ENCODE data around the gene APC. TPM values are rescaled to one million over a fixed set of nuclear protein-coding genes. Genes with fewer than 3 reads are reported as not detected.

Gene APC
- total and polyA plus RNA-seq, 2 of the 8 experiments (the other 6 are each of a cell fraction or from before 2014, with no cell fraction given): 6.8 to 41.9 TPM

DNA sequence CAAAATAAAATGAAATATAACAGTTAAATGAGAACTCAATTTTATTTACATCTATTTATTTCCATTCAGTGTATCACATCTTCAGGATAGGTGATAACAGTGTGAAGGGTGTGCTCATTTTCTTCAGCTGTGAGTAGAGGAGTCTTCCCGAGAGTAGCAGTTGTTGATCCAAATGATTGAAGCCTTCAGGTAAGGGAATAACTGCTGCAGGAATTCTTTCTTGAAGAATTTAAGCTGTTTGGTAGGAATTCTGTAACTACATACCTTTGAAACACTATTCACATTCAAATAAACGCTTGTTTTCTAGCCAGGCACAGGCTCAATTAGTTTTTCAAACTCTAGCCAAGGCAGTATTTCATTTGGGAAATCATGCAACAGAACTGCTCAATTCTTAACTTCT lies 138.7 kb downstream of the APC start:
- Histone ChIP-seq H2BK12ac (ENCODE audit: low read depth, low read length) (no peak overlapping the region), H3K27me3 (replicated peaks in 1 of 4; ENCODE audit: control insufficient read depth in 3 of 4, extremely low read depth in 1 of 4, insufficient read depth in 3 of 4, low read length in 3 of 4) (peaks cover 0 to 1% (median 0%) of the 10 kb centered on the region in 4 experiments; a peak in 1 of 7 replicates), H3K4me1 (replicated peaks in 1 of 4; ENCODE audit: control insufficient read depth in 3 of 4, insufficient read depth in 4 of 4, low read length in 3 of 4) (peaks cover 0 to 4% (median 0%) of the 10 kb centered on the region in 4 experiments; a peak in 1 of 7 replicates), H3K14ac (ENCODE audit: insufficient read length) (no peak overlapping the region), H2BK15ac (ENCODE audit: low read length) (no peak overlapping the region), H3K56ac (replicated peaks; ENCODE audit: insufficient read length, low read depth, low read length) (no peak overlapping the region), H2BK20ac (ENCODE audit: low read length) (no peak overlapping the region), H3K23me2 (ENCODE audit: low read depth, low read length) (no peaks in the 10 kb centered on the region), H3K4me3 (ENCODE audit: extremely low read depth in 1 of 4, insufficient read depth in 2 of 4, low read depth in 3 of 4, low read length in 4 of 4) (peak overlapping the region in 1 of 4 experiments; percentile 5; a peak in 2 of 8 replicates), H3K4ac (replicated peaks; ENCODE audit: insufficient read length, low read depth, low read length) (no peak overlapping the region), H3K9me3 (ENCODE audit: insufficient read depth in 2 of 2, low read depth in 1 of 2, low read length in 1 of 2) (no peaks in the 10 kb centered on the region), H3K9ac (replicated peaks in 1 of 4; ENCODE audit: extremely low read depth in 1 of 4, low read depth in 3 of 4, low read length in 3 of 4) (peak overlapping the region in 1 of 4 experiments; percentile 34; a peak in 1 of 7 replicates), H2AFZ (ENCODE audit: low read length) (no peak overlapping the region), H3K23ac (ENCODE audit: insufficient read length) (no peak overlapping the region), H4K20me1 (replicated peaks in 1 of 2; ENCODE audit: control insufficient read depth in 1 of 2, insufficient read depth in 2 of 2, low read length in 2 of 2) (peaks cover 0 to 3% of the 10 kb centered on the region in 2 experiments), H3K79me2 (ENCODE audit: control insufficient read depth in 1 of 2, insufficient read depth in 2 of 2, low read length in 2 of 2) (no peaks in the 10 kb centered on the region), H2BK120ac (replicated peaks; ENCODE audit: low read depth, low read length) (no peak overlapping the region), H3K18ac (ENCODE audit: extremely low read depth, low read length) (no peak overlapping the region), H4K8ac (ENCODE audit: extremely low read depth, insufficient read depth, low read length) (no peak overlapping the region), H3K4me2 (ENCODE audit: insufficient read depth in 1 of 2, low read depth in 2 of 2, low read length in 2 of 2) (peak overlapping the region in 1 of 2 experiments; percentile 15; a peak in 1 of 4 replicates), H4K91ac (replicated peaks; ENCODE audit: insufficient read length, low read length) (no peak overlapping the region), H2AK5ac (ENCODE audit: low read depth, low read length) (no peak overlapping the region), H4K5ac (ENCODE audit: insufficient read length, low read depth, low read length) (peak overlapping the region; percentile 44), H2BK5ac (ENCODE audit: low read depth, low read length) (no peak overlapping the region), H3K79me1 (ENCODE audit: low read depth, low read length) (no peaks in the 10 kb centered on the region), H3K36me3 (ENCODE audit: control insufficient read depth in 2 of 4, insufficient read depth in 4 of 4, low read length in 3 of 4) (peaks cover 0 to 22% (median 4%) of the 10 kb centered on the region in 4 experiments; a peak in 6 of 8 replicates), H3K27ac (ENCODE audit: low read depth, low read length) (no peak overlapping the region)
- POLR2A ChIA-PET (ENCODE audit: partially characterized antibody): interaction anchor here (0.5 to 2.3 kb wide), 6 partner anchors 8 to 711 kb away, joined by 3 to 12 read pairs (median 4); partner anchors contain the start of gene SRP19
- DNase-seq (ENCODE audit: low read depth in 1 of 2, low spot score in 2 of 2): no peak
- CTCF ChIA-PET (ENCODE audit: partially characterized antibody): interaction anchor here (1.2 kb wide), 1 partner anchor 15 kb away, joined by 3 read pairs; the partner anchor contains the start of gene SRP19
- FAIRE-seq: peak; percentile 28
- 41% methylated on average over 2 of the region's 2 CpGs; no CpG with 5 or more reads in 1 of the 2 experiments for WGBS, 2 experiments (ENCODE audit: extremely low coverage in 1 of 2, insufficient coverage in 1 of 2, insufficient read length in 1 of 2, insufficient replicate concordance in 2 of 2, low coverage in 1 of 2, low lambda C conversion rate in 2 of 2, missing lambda C conversion rate in 1 of 2)
- TF ChIP-seq EP300 (IDR thresholded peaks at IDR 0.05; ENCODE audit: borderline replicate concordance in 1 of 2, low read depth in 2 of 2, low read length in 2 of 2): no peak
